Measurements from ENCODE around the gene DNM3. TPM values are rescaled to one million over a fixed set of nuclear protein-coding genes. Genes with fewer than 3 reads are reported as not detected.
"Not testable (repeated sequence)": the region's sequence is repeated elsewhere in the genome, so short reads cannot be mapped to it uniquely, and the experiment has no call there.

DNM3 gene
- total RNA-seq, 1 donor from 2014 or later, result 2.1 TPM

DNA sequence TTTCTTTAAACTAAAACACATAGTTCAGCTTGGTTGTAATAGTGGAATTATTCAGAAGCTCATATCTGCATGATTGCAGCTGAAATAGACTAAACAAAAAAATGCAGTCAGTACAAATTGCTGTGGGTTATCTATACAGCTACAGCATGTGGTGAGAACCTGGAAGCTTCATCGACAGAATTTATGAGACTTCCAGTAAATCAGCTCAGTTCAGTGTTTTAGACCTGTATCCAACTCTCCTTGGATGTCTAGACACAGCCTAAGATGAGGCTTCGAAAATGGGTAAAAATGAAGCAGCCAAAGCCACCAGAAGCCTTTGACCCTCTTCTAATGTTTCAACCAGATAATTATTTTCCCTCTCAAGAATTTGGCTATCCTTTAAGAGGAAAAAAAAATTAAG, 452.1 kb downstream of the DNM3 start:
- H3K4me3 Mint-ChIP-seq, result no peak overlapping the region
- no peaks in the 10 kb centered on the region for H3K9me3 Mint-ChIP-seq
- TF ChIP-seq, protein P1, sequence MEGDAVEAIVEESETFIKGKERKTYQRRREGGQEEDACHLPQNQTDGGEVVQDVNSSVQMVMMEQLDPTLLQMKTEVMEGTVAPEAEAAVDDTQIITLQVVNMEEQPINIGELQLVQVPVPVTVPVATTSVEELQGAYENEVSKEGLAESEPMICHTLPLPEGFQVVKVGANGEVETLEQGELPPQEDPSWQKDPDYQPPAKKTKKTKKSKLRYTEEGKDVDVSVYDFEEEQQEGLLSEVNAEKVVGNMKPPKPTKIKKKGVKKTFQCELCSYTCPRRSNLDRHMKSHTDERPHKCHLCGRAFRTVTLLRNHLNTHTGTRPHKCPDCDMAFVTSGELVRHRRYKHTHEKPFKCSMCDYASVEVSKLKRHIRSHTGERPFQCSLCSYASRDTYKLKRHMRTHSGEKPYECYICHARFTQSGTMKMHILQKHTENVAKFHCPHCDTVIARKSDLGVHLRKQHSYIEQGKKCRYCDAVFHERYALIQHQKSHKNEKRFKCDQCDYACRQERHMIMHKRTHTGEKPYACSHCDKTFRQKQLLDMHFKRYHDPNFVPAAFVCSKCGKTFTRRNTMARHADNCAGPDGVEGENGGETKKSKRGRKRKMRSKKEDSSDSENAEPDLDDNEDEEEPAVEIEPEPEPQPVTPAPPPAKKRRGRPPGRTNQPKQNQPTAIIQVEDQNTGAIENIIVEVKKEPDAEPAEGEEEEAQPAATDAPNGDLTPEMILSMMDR (IDR thresholded peaks at IDR 0.05), result no peak
- ATAC-seq (ENCODE audit: low read depth), result no peak
- H3K27ac Mint-ChIP-seq, result no peak overlapping the region
- H3K4me1 Mint-ChIP-seq, result no peaks in the 10 kb centered on the region
- H3K36me3 Mint-ChIP-seq (ENCODE audit: low read depth), result no peaks in the 10 kb centered on the region
- no peak for DNase-seq
- ChIA-PET POLR2A (no interaction called here), CTCF (interaction anchor here (0.9 to 1.2 kb wide), 2 partner anchors 105 to 291 kb away, joined by 3 read pairs; no protein-coding TSS in a partner anchor)
- intact Hi-C loops (cut with micrococcal nuclease), result no loop called here
- no peaks in the 10 kb centered on the region for H3K27me3 Mint-ChIP-seq

DNA sequence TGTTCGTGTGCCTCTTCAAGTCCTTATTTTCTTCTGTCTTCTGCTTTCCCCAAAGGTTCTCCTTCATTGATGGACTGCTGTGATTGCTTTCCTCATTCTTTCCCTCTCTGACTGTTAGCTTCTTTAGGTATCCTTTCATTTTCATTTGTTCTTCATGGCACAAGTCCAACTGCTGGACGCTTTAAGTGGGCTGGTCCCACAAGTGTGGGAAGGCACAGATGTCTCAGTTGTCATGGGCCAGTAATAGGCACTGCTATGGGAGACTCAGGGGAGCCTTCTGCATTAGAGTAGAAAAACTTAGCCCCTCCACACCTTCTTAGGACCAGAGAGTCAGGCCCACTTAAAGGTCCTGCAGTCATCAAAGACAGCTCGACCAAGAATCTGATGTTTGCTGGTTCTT, 456.8 kb downstream of the DNM3 start:
- TF ChIP-seq, protein P1 (IDR thresholded peaks at IDR 0.05), result no peak
- ATAC-seq (ENCODE audit: low read depth) (no peak), DNase-seq (no peak)
- Mint-ChIP-seq H3K27me3 (no peaks in the 10 kb centered on the region), H3K4me3 (no peak overlapping the region), H3K27ac (no peak overlapping the region), H3K9me3 (peaks cover 4% of the 10 kb centered on the region), H3K4me1 (no peaks in the 10 kb centered on the region), H3K36me3 (ENCODE audit: low read depth) (no peaks in the 10 kb centered on the region)
- intact Hi-C loops (cut with micrococcal nuclease), result no loop called here
- POLR2A ChIA-PET, result no interaction called here
- CTCF ChIA-PET, result no interaction called here

DNA sequence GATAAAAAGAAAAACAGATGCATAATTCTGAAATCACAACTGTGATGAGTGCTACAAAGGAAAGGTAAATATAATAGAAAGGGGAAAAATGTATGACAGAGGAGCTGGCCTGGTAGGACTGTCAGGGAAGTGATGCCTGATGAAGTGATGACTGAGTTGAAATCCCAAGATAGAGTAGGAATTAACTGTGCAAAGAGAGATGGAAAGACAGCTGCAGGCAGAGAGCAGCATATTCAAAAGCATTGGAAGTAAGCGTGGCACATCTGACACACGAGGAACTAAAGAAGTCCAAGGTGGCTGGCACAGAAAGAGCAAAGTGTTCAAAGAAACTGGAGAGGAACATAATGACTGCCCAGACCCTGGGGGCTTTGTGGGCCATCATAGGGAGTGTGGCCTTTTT, 457.6 kb downstream of the DNM3 start:
- CTCF ChIA-PET, result no interaction called here

DNA sequence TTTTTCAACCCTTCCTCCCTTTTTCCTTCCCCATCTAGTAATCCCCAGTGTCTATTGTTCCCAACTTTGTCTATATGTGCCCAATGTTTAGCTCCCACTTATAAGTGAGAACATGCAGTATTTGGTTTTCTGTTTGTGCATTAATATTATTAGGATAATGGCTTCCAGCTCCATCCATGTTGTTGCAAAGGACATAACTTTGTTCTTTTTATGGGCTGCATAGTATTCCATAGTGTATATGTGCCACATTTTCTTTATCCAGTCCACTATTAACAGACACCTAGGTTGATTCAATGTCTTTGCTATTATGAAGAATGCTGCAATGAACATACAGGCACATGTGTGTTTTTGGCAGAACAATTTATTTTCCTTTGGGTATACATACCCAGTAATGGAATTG, 458.2 kb downstream of the DNM3 start:
- Mint-ChIP-seq H3K27me3 (no peaks in the 10 kb centered on the region), H3K9me3 (peaks cover 8% of the 10 kb centered on the region), H3K4me3 (no peak overlapping the region), H3K4me1 (no peaks in the 10 kb centered on the region), H3K27ac (no peak overlapping the region), H3K36me3 (ENCODE audit: low read depth) (no peaks in the 10 kb centered on the region)
- CTCF ChIA-PET, result no interaction called here
- DNase-seq (no peak), ATAC-seq (ENCODE audit: low read depth) (no peak)
- TF ChIP-seq, protein P1 (IDR thresholded peaks at IDR 0.05), result no peak
- POLR2A ChIA-PET, result no interaction called here
- intact Hi-C loops (cut with micrococcal nuclease), result no loop called here

More for the DNA sequence above, 457.6 kb downstream of the DNM3 start:
- Mint-ChIP-seq H3K27ac (no peak overlapping the region), H3K4me3 (no peak overlapping the region), H3K36me3 (ENCODE audit: low read depth) (no peaks in the 10 kb centered on the region), H3K4me1 (no peaks in the 10 kb centered on the region), H3K27me3 (no peaks in the 10 kb centered on the region), H3K9me3 (peaks cover 8% of the 10 kb centered on the region)
- TF ChIP-seq, protein P1 (IDR thresholded peaks at IDR 0.05), result no peak
- no peak for DNase-seq
- intact Hi-C loops (cut with micrococcal nuclease), result no loop called here
- POLR2A ChIA-PET, result no interaction called here
- ATAC-seq (ENCODE audit: low read depth), result no peak

DNA sequence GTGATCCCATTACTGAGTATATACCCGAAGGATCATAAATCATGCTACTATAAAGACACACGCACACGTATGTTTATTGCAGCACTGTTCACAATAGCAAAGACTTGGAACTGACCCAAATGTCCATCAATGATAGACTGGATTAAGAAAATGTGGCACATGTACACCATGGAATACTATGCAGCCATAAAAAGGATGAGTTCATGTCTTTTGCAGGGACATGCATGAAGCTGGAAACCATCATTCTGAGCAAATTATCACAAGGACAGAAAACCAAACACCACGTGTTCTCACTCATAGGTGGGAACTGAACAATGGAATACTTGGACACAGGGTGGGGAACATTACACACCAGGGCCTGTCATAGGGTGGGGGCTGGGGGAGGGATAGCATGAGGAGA, 466.2 kb downstream of the DNM3 start:
- H3K4me3 Mint-ChIP-seq; H3K27ac Mint-ChIP-seq; ATAC-seq (ENCODE audit: low read depth); DNase-seq; H3K36me3 Mint-ChIP-seq (ENCODE audit: low read depth); POLR2A ChIA-PET; H3K9me3 Mint-ChIP-seq; intact Hi-C loops (cut with micrococcal nuclease); CTCF ChIA-PET; H3K4me1 Mint-ChIP-seq; H3K27me3 Mint-ChIP-seq: not testable (repeated sequence)

DNA sequence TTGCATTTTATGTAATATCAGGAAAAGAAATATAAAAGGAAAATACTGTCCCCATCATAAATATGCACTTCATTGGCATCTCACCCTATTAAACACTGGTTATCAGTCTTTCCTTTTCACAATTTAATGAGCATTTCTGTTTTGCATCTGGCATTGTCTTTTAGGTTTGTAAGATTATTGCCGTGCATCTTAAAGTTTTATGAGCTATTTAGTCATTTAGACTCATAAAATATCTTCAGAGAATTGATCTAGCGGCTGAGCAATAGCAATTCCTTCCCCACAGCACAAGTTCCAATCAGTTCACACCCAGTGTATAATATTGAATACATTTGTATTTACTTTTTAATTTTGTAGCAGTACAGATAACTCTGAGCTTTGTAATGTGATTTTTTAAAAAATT, 466.8 kb downstream of the DNM3 start:
- Mint-ChIP-seq H3K9me3 (peaks cover 3% of the 10 kb centered on the region), H3K27me3 (no peaks in the 10 kb centered on the region), H3K36me3 (ENCODE audit: low read depth) (no peaks in the 10 kb centered on the region), H3K27ac (no peak overlapping the region), H3K4me3 (no peak overlapping the region), H3K4me1 (no peaks in the 10 kb centered on the region)
- CTCF ChIA-PET, result interaction anchor here (0.6 kb wide), 1 partner anchor 490 kb away, joined by 4 read pairs; no protein-coding TSS in a partner anchor
- ATAC-seq (ENCODE audit: low read depth) (no peak), DNase-seq (no peak)
- TF ChIP-seq, protein P1 (IDR thresholded peaks at IDR 0.05), result no peak
- intact Hi-C loops (cut with micrococcal nuclease), result no loop called here
- POLR2A ChIA-PET, result no interaction called here
